SK-N-SH treated with all-trans-retinoic acid at 6 μM for 48 hours (cell line): ENCODE measurements around the gene ZNF185.

ENCODE experiments used
- BACH2 ChIP-seq: fragments of 250-450 bp; sonication (Bioruptor Pico); IDR thresholded peaks from 2 replicates; pipeline ENCODE4 v1.9.0; 2021; ENCODE audit warnings: mild to moderate bottlenecking, borderline replicate concordance
- CSDC2 ChIP-seq: fragments of 250-450 bp; sonication (Bioruptor Pico); IDR thresholded peaks from 2 replicates; pipeline ENCODE4 v1.5.0; 2020; ENCODE audit warnings: mild to moderate bottlenecking, moderate library complexity
- GLIS3 ChIP-seq: fragments of 250-450 bp; sonication (Bioruptor Pico); IDR thresholded peaks from 2 replicates; pipeline ENCODE4 v1.5.0; 2020; ENCODE audit warnings: mild to moderate bottlenecking, moderate library complexity
- PPARA ChIP-seq: fragments of 250-450 bp; sonication (Bioruptor Pico); IDR thresholded peaks from 2 replicates; pipeline ENCODE4 v1.5.0; 2020; ENCODE audit warnings: mild to moderate bottlenecking, borderline replicate concordance
- RARB ChIP-seq: fragments of 250-450 bp; sonication (Bioruptor Pico); IDR thresholded peaks from 2 replicates; pipeline ENCODE4 v1.8.0; 2021; ENCODE audit warnings: mild to moderate bottlenecking, moderate library complexity
- ZC3H10 ChIP-seq: fragments of 250-450 bp; sonication (Bioruptor Pico); IDR thresholded peaks from 2 replicates; pipeline ENCODE4 v1.5.1; 2021; ENCODE audit warnings: mild to moderate bottlenecking, moderate library complexity
- ZFP3 ChIP-seq: fragments of 250-450 bp; sonication (Bioruptor Pico); IDR thresholded peaks from 2 replicates; pipeline ENCODE4 v1.5.0; 2020; ENCODE audit warnings: mild to moderate bottlenecking, moderate library complexity
- ZFP30 ChIP-seq: fragments of 450-650 bp; formaldehyde crosslinking; IDR thresholded peaks from 2 replicates; pipeline ENCODE4 v1.5.0; 2022; ENCODE audit warnings: mild to moderate bottlenecking, moderate library complexity
- ZNF565 ChIP-seq: fragments of 450-650 bp; formaldehyde crosslinking; conservative IDR thresholded peaks from 2 replicates; pipeline ENCODE4 v1.5.0; 2020; ENCODE audit warnings: low read depth, mild to moderate bottlenecking, moderate library complexity
- ZNF70 ChIP-seq: fragments of 450-650 bp; formaldehyde crosslinking; IDR thresholded peaks from 2 replicates; pipeline ENCODE4 v1.5.0; 2020; ENCODE audit warnings: mild to moderate bottlenecking, moderate library complexity
- ZNF8 ChIP-seq: fragments of 450-650 bp; formaldehyde crosslinking; IDR thresholded peaks from 2 replicates; pipeline ENCODE4 v1.5.0; 2020; ENCODE audit warnings: mild to moderate bottlenecking, moderate library complexity
- TF ChIP-seq, protein P1 (sequence below): fragments of 250-450 bp; sonication (Bioruptor Pico); IDR thresholded peaks from 2 replicates; pipeline ENCODE4 v1.5.1; 2021; ENCODE audit warnings: mild to moderate bottlenecking, moderate library complexity
- TF ChIP-seq, protein P2 (sequence below): fragments of 250-450 bp; sonication (Bioruptor Pico); IDR thresholded peaks from 2 replicates; pipeline ENCODE4 v1.5.1; 2020; ENCODE audit warnings: low read depth, mild to moderate bottlenecking, moderate library complexity
- TF ChIP-seq, protein P3 (sequence below): fragments of 250-450 bp; sonication (Bioruptor Pico); IDR thresholded peaks from 2 replicates; pipeline ENCODE4 v1.5.0; 2020; ENCODE audit warnings: mild to moderate bottlenecking, moderate library complexity

DNA sequence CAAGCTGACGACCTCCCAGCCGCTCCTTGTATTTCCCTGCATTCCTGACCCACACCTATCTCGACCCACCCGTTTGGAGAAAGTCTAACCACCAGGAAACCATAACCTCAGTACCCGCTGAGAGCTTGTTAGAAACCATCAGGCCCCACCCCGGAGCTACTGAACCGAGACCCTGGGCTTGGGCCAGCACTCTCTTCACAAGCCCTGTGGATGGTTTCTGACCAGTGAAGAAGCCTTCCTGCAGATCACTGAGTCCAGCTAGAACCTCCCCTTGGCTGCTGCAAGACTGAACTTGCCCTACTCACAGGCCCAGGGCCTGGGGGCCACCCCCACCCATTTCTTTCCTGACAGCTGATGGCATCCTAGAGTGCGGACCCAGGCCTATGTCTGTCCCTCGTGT, 26.6 kb upstream of the ZNF185 start:
- TF ChIP-seq PPARA (CRISPR knock-in tag) (no peak), ZFP3 (CRISPR knock-in tag) (no peak), RARB (CRISPR knock-in tag) (no peak), BACH2 (CRISPR knock-in tag) (no peak), GLIS3 (CRISPR knock-in tag) (no peak), CSDC2 (CRISPR knock-in tag) (no peak), ZNF565 (CRISPR knock-in tag) (no peak), ZNF8 (CRISPR knock-in tag) (no peak), ZC3H10 (CRISPR knock-in tag) (no peak), ZFP30 (CRISPR knock-in tag) (no peak), ZNF70 (CRISPR knock-in tag) (no peak)
- TF ChIP-seq, protein P1, sequence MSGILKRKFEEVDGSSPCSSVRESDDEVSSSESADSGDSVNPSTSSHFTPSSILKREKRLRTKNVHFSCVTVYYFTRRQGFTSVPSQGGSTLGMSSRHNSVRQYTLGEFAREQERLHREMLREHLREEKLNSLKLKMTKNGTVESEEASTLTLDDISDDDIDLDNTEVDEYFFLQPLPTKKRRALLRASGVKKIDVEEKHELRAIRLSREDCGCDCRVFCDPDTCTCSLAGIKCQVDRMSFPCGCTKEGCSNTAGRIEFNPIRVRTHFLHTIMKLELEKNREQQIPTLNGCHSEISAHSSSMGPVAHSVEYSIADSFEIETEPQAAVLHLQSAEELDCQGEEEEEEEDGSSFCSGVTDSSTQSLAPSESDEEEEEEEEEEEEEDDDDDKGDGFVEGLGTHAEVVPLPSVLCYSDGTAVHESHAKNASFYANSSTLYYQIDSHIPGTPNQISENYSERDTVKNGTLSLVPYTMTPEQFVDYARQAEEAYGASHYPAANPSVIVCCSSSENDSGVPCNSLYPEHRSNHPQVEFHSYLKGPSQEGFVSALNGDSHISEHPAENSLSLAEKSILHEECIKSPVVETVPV, result no peak
- TF ChIP-seq, protein P2, sequence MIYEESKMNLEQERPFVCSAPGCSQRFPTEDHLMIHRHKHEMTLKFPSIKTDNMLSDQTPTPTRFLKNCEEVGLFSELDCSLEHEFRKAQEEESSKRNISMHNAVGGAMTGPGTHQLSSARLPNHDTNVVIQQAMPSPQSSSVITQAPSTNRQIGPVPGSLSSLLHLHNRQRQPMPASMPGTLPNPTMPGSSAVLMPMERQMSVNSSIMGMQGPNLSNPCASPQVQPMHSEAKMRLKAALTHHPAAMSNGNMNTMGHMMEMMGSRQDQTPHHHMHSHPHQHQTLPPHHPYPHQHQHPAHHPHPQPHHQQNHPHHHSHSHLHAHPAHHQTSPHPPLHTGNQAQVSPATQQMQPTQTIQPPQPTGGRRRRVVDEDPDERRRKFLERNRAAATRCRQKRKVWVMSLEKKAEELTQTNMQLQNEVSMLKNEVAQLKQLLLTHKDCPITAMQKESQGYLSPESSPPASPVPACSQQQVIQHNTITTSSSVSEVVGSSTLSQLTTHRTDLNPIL (CRISPR knock-in tag), result no peak
- TF ChIP-seq, protein P3, sequence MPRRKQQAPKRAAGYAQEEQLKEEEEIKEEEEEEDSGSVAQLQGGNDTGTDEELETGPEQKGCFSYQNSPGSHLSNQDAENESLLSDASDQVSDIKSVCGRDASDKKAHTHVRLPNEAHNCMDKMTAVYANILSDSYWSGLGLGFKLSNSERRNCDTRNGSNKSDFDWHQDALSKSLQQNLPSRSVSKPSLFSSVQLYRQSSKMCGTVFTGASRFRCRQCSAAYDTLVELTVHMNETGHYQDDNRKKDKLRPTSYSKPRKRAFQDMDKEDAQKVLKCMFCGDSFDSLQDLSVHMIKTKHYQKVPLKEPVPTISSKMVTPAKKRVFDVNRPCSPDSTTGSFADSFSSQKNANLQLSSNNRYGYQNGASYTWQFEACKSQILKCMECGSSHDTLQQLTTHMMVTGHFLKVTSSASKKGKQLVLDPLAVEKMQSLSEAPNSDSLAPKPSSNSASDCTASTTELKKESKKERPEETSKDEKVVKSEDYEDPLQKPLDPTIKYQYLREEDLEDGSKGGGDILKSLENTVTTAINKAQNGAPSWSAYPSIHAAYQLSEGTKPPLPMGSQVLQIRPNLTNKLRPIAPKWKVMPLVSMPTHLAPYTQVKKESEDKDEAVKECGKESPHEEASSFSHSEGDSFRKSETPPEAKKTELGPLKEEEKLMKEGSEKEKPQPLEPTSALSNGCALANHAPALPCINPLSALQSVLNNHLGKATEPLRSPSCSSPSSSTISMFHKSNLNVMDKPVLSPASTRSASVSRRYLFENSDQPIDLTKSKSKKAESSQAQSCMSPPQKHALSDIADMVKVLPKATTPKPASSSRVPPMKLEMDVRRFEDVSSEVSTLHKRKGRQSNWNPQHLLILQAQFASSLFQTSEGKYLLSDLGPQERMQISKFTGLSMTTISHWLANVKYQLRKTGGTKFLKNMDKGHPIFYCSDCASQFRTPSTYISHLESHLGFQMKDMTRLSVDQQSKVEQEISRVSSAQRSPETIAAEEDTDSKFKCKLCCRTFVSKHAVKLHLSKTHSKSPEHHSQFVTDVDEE, result no peak
